Occipital lobe (tissue), 3 donors: ENCODE results near the gene NUAK2. TPM values are rescaled to one million over a fixed set of nuclear protein-coding genes. Genes with fewer than 3 reads are reported as not detected.

Source experiments
- DNase-seq: peaks from one replicate; lab custom pipeline; 2025; lab: John Stamatoyannopoulos, UW
- small RNA-seq: library from RNA; depleted of rRNA; stranded (forward); fragments of <200 nt; gene quantifications from one replicate; pipeline ENCODE3, GENCODE V24; 2014
- total RNA-seq: library from RNA; depleted of rRNA; stranded (reverse); fragments of >200 nt; gene quantifications from one replicate; pipeline ENCODE4 v1.2.3, GENCODE V29; 2014

Gene NUAK2
- total RNA-seq, 1 donor from 2014 or later: 1.1 TPM

GRCh38 chr1:205258261-205258691, 63.3 kb downstream of the NUAK2 start:
- DNase-seq: no peak

- DNase-seq: no peak
Measured at GRCh38 chr1:205257735-205258134, 63.8 kb downstream of the NUAK2 start.

GRCh38 chr1:205256951-205257625, 64.5 kb downstream of the NUAK2 start:
- DNase-seq: no peak

- peak; percentile 90 for DNase-seq
Measured at GRCh38 chr1:205255941-205256780, 65.4 kb downstream of the NUAK2 start.

Small RNA genes within 50 kb of the gene (small RNA-seq; reads per million reads assigned to genes)
- gene SNRPGP10: not detected

Other genes with a start within 250 kb of the NUAK2 start
- 3.4 TPM for gene TMEM81, start 237.3 kb downstream of the NUAK2 start, total RNA-seq
- 32.1 TPM for gene RBBP5, start 199.8 kb downstream of the NUAK2 start, total RNA-seq
- gene DSTYK, start 110.0 kb downstream of the NUAK2 start, total RNA-seq: 28.1 TPM
- gene TMCC2, start 93.8 kb downstream of the NUAK2 start, total RNA-seq: 45.9 TPM
- 18.6 TPM for gene KLHDC8A, start 35.2 kb upstream of the NUAK2 start, total RNA-seq
- gene LEMD1, start 100.3 kb upstream of the NUAK2 start, total RNA-seq: 6.9 TPM
- 0.94 TPM for gene BLACAT1, start 134.3 kb upstream of the NUAK2 start, total RNA-seq
- gene CDK18, start 182.9 kb upstream of the NUAK2 start, total RNA-seq: 0.16 TPM